ENCODE results near the gene OASL.
"Not testable (repeated sequence)": the region's sequence is repeated elsewhere in the genome, so short reads cannot be mapped to it uniquely, and the experiment has no call there.

OASL gene

DNA sequence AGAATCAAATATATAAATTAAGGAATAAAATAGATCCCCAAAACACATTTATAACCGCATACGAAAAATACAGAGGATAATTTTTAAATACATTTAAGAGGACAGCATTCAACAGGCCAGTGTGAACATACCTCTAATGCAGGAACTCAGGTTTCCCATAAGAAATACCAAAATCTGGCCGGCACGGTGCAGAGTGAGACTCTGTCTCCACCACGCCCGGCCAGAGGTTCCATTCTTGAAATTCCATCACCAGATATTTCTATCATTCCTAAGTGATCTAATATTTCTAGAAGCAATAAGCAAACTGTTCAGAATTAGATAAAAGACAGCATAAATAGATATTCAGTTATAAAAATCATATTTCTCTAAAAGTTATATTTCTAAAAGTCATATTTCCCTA lies 30.2 kb upstream of the OASL start:
- Histone ChIP-seq H3K27me3 (ENCODE audit: insufficient read depth, poor library complexity, severe bottlenecking) (no peaks in the 10 kb centered on the region), H3K27ac (replicated peaks) (no peak overlapping the region), H3K4me3 (replicated peaks; ENCODE audit: insufficient read depth, low read length) (no peak overlapping the region)
- TF ChIP-seq, protein P1, sequence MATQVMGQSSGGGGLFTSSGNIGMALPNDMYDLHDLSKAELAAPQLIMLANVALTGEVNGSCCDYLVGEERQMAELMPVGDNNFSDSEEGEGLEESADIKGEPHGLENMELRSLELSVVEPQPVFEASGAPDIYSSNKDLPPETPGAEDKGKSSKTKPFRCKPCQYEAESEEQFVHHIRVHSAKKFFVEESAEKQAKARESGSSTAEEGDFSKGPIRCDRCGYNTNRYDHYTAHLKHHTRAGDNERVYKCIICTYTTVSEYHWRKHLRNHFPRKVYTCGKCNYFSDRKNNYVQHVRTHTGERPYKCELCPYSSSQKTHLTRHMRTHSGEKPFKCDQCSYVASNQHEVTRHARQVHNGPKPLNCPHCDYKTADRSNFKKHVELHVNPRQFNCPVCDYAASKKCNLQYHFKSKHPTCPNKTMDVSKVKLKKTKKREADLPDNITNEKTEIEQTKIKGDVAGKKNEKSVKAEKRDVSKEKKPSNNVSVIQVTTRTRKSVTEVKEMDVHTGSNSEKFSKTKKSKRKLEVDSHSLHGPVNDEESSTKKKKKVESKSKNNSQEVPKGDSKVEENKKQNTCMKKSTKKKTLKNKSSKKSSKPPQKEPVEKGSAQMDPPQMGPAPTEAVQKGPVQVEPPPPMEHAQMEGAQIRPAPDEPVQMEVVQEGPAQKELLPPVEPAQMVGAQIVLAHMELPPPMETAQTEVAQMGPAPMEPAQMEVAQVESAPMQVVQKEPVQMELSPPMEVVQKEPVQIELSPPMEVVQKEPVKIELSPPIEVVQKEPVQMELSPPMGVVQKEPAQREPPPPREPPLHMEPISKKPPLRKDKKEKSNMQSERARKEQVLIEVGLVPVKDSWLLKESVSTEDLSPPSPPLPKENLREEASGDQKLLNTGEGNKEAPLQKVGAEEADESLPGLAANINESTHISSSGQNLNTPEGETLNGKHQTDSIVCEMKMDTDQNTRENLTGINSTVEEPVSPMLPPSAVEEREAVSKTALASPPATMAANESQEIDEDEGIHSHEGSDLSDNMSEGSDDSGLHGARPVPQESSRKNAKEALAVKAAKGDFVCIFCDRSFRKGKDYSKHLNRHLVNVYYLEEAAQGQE (IDR thresholded peaks at IDR 0.05; ENCODE audit: insufficient replicate concordance, low read depth) = no peak
- TF ChIP-seq POLR2AphosphoS5 (IDR thresholded peaks at IDR 0.05; ENCODE audit: low read depth) (no peak), GABPA (IDR thresholded peaks at IDR 0.05; ENCODE audit: low read depth) (no peak), SPI1 (IDR thresholded peaks at IDR 0.05; ENCODE audit: borderline replicate concordance, low read depth) (no peak)
- TF ChIP-seq, protein P2, sequence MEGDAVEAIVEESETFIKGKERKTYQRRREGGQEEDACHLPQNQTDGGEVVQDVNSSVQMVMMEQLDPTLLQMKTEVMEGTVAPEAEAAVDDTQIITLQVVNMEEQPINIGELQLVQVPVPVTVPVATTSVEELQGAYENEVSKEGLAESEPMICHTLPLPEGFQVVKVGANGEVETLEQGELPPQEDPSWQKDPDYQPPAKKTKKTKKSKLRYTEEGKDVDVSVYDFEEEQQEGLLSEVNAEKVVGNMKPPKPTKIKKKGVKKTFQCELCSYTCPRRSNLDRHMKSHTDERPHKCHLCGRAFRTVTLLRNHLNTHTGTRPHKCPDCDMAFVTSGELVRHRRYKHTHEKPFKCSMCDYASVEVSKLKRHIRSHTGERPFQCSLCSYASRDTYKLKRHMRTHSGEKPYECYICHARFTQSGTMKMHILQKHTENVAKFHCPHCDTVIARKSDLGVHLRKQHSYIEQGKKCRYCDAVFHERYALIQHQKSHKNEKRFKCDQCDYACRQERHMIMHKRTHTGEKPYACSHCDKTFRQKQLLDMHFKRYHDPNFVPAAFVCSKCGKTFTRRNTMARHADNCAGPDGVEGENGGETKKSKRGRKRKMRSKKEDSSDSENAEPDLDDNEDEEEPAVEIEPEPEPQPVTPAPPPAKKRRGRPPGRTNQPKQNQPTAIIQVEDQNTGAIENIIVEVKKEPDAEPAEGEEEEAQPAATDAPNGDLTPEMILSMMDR (IDR thresholded peaks at IDR 0.05; ENCODE audit: insufficient read depth, low read length) = no peak
- no peak for DNase-seq (ENCODE audit: low read depth in 1 of 2, low spot score in 1 of 2)

DNA sequence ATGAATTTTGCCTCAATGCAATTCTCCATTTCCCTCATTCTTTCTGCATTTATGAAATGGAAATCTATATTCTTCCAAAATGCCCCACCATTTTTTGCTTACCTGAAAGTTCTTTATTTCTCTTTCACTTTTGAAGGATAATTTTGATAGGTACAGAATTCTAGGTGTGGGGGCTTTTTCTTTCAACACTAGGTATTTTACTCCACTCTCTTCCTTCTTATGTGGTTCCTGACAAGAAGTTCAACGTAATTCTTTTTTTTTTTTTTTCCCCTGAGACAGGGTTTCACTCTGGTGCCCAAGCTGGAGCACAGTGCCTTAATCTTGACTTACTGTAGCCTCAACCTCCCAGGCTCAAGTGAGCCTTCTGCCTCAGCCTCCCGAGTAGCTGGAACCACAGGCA lies 26.3 kb upstream of the OASL start:
- TF ChIP-seq, protein P2 (IDR thresholded peaks at IDR 0.05; ENCODE audit: insufficient read depth, low read length) = no peak
- no peak for TF ChIP-seq POLR2AphosphoS5 (IDR thresholded peaks at IDR 0.05; ENCODE audit: low read depth)
- no peak for TF ChIP-seq SPI1 (IDR thresholded peaks at IDR 0.05; ENCODE audit: borderline replicate concordance, low read depth)
- TF ChIP-seq, protein P1 (IDR thresholded peaks at IDR 0.05; ENCODE audit: insufficient replicate concordance, low read depth) = no peak
- TF ChIP-seq GABPA (IDR thresholded peaks at IDR 0.05; ENCODE audit: low read depth) = no peak
- Histone ChIP-seq H3K27me3 (ENCODE audit: insufficient read depth, poor library complexity, severe bottlenecking) (no peaks in the 10 kb centered on the region), H3K27ac (replicated peaks) (no peak overlapping the region), H3K4me3 (replicated peaks; ENCODE audit: insufficient read depth, low read length) (no peak overlapping the region)
- no peak for DNase-seq (ENCODE audit: low read depth in 1 of 2, low spot score in 1 of 2)

DNA sequence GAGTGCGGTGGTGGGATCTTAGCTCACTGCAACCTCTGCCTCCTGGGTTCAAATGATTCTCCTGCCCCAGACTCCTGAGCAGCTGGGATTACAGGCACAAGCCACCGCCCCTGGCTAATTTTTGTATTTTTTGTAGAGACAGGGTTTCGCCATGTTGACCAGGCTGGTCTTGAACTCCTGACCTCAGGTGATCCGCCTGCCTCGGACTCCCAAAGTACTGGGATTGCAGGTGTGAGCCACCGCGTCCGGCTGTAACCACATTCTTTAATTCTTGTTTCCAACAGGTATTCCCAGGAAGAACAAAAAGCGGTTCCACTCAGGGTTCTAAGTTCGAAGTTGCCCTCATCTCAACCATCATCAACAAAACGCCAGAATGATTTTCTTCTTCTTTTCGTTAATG lies 25.5 kb upstream of the OASL start:
- not testable (repeated sequence) for H3K27ac ChIP-seq (replicated peaks); DNase-seq (ENCODE audit: low read depth in 1 of 2, low spot score in 1 of 2); H3K4me3 ChIP-seq (replicated peaks; ENCODE audit: insufficient read depth, low read length); H3K27me3 ChIP-seq (ENCODE audit: insufficient read depth, poor library complexity, severe bottlenecking)

DNA sequence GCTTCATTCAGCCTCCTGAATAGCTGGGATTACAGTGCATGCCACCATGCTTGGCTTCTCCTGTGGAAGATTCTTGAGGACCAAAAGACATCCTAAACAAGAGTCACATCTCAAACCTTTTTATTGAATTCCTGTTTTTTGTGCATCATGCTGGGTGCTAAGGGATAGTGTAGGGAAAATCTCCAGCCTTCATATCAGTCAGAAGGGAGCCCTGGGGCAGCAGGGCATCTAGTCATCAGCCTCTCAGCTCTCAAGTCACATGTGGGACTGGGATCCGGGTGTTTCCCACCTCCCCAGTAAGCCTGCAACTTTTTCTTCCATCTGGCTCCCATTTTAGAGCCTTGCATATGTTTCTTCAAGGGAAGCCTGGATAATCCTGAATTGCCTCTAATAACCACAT lies 25.1 kb upstream of the OASL start:
- DNase-seq (ENCODE audit: low read depth in 1 of 2, low spot score in 1 of 2) = no peak
- Histone ChIP-seq H3K27me3 (ENCODE audit: insufficient read depth, poor library complexity, severe bottlenecking) (no peaks in the 10 kb centered on the region), H3K4me3 (replicated peaks; ENCODE audit: insufficient read depth, low read length) (no peak overlapping the region), H3K27ac (replicated peaks) (no peak overlapping the region)
- TF ChIP-seq, protein P1 (IDR thresholded peaks at IDR 0.05; ENCODE audit: insufficient replicate concordance, low read depth) = no peak
- TF ChIP-seq GABPA (IDR thresholded peaks at IDR 0.05; ENCODE audit: low read depth) = no peak
- TF ChIP-seq, protein P2 (IDR thresholded peaks at IDR 0.05; ENCODE audit: insufficient read depth, low read length) = no peak
- no peak for TF ChIP-seq POLR2AphosphoS5 (IDR thresholded peaks at IDR 0.05; ENCODE audit: low read depth)
